HPDE6-E6E7 (cell line): Measurements from ENCODE around the gene TM9SF1.

Experiments used
- DNase-seq: peaks from one replicate; pipeline ENCODE4 v3.0.0; 2011; ENCODE audit warnings: missing footprints; ENCODE audit errors: extremely low spot score

Gene TM9SF1

DNA sequence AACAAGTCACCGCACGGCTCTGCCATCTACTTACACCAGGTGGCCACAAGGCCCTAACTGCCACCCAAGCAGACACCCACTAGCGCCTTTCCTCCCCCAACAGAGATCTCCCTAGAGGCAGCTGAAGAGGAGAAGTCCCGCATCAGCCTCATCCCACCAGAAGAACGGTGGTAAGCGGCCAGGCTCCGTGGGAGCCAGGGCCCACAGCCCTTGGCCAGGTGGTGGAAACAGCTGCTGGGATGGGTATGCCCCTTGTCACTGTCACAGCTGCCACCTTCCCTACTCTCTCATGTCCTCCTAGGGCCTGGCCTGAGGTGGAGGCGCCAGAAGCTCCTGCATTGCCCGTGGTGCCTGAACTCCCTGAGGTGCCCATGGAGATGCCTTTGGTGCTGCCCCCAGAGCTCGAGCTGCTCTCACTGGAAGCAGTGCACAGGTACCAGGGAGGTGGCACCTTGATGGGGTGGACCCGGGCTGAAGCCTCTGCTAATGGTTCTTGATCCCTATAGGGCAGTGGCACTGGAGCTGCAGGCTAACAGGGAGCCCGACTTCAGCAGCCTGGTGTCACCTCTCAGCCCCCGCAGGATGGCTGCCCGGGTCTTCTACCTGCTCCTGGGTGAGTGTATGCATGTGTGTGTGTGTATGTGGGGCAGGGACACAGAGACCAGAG is 15.8 kb downstream of the TM9SF1 start:
- no peak for DNase-seq

DNA sequence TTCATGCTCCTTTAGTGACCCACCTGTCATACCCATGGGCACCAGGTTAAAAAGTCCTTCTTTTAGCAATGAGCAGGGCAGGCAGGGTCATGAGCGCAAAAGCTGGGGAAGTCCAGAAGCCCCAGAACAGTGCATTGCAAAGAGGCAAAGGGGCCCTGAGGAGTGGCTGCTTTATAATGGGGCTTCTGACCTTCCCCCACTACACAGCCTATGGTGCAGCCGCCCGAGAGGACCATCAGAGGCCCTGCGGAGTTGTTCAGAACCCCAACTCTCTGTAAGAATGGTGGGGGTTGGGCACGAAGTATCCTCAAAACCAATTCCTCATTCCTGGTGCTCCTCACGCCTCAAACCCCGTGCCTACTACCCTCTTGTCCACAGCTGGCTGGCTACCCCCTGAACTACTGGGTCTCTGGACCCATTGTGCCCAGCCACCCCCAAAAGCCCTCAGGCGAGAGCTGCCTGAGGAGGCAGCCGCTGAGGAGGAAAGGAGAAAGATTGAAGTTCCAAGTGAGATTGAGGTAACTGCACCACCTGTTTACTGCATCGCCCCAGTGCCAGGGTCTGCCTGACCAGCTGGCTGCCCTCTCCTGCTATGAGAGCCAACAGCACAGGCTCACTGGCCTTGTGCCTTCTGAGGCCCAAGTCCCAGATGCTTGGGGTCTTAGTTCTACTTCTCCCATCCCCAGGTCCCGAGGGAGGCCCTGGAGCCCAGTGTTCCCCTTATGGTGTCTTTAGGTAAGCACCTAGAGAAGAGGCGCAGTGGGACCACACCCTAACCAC is 16.7 kb downstream of the TM9SF1 start:
- no peak for DNase-seq

DNA sequence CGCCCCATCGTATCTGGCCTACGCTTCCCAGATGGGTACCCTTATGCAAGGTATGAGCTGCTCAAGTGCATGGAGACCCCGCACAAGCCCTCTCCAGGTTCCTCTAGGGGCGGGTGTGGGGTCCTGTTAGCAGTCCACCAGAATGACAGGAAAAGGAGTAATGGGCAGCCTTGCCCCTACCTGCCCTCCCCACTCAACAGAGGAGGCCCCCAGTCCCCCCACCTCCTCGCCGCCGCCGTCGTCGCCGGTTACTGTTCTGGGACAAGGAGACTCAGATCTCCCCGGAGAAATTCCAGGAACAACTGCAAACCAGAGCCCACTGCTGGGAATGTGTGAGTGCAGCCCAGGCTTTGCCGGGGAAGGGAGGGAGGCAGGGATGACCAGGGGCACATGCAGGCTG is 17.4 kb downstream of the TM9SF1 start:
- DNase-seq = no peak

DNA sequence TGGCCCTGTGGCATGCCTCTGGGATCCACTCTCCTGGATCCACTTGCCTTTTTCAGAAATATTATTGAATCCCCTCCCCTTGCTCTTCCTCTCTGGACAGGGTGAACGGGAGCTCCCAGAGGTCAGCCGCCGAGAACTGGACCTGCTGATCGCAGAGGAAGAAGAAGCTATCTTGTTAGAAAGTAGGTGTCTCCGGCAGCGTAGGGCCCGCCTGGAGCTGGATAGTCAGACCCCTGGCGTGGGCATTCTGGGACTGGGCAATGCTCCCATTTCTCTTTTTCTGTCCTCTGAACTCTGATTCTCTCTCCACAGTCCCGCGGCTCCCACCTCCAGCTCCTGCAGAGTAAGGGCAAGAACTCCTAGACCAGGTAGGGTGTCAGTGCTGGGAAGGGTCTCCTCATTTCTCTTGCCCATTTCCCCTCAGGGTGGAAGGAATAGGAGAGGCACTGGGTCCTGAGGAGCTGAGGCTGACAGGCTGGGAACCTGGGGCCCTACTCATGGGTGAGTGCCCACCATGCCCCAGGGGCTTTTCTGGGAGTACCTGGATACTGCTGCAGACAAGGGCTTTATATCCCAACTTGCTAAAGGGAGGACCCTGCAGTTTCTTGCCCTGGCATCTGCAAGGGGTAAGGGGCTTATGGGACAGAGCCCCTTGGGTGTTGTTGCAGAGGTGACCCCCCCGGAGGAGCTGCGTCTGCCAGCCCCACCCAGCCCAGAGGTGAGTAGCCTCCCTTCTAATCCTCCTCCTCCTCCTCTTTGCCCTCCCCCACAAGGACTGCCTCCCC is 18.0 kb downstream of the TM9SF1 start:
- DNase-seq = no peak

DNA sequence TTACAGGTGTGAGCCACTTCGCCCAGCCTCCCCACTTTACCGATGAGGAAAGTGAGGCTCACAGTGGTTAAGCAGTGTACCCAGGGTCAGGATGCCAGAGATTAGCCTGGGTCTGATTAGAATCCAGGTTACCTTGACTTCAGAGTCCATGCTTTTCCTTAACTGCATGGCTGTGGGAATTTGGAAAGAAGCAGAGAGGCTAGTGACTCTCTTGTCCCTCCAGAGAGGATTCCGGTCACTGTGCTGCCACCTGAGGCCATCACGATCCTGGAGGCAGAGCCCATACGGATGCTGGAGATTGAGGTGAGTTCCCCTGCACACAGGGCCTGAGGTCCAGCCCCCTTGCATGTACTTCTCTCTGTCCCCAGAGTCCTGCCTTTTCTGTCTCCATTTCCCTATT is 18.6 kb downstream of the TM9SF1 start:
- DNase-seq = no peak

DNA sequence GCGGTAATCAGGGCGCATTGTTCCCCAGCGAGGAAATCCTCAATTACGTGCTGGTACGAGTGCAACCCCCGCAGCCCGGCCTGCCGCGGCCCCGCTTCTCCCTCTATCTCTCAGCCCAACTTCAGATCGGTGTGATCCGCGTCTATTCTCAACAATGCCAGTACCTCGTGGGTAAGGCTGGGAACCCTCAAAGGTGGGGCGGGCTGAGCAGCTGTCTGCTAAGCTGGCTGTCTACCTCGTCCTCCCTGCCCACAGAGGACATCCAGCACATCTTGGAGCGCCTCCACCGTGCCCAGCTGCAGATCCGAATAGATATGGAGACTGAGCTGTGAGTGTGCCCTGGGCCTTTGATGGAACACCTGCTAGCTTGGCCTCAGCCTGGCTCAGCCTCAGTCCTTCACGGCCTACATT is 22.4 kb downstream of the TM9SF1 start:
- no peak for DNase-seq

DNA sequence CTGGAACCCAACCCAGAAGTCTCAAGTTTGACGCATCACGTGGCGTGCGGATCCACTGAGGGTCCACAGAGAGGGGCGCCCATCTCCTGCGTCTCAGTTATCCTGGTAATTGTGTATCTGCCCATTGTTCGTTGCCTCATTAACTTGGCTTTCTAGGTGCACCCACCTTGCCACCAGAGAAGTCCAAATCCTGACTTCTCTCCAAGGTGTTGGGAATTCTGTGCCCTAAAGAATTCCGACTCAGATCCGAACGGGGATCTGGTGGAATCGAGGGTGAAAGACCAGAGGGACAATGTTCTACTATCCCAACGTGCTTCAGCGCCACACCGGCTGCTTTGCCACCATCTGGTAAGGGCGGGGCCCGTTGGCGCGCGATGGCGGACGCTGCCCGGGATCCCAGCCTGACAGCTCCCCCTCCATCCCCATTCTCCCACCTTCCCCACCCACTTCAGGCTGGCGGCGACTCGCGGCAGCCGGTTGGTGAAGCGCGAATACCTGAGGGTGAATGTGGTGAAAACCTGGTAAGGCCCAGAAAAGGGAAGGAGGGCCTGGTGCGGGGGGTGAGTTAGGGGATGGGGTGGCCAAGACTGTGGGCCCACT is 22.9 kb downstream of the TM9SF1 start:
- DNase-seq = no peak

DNA sequence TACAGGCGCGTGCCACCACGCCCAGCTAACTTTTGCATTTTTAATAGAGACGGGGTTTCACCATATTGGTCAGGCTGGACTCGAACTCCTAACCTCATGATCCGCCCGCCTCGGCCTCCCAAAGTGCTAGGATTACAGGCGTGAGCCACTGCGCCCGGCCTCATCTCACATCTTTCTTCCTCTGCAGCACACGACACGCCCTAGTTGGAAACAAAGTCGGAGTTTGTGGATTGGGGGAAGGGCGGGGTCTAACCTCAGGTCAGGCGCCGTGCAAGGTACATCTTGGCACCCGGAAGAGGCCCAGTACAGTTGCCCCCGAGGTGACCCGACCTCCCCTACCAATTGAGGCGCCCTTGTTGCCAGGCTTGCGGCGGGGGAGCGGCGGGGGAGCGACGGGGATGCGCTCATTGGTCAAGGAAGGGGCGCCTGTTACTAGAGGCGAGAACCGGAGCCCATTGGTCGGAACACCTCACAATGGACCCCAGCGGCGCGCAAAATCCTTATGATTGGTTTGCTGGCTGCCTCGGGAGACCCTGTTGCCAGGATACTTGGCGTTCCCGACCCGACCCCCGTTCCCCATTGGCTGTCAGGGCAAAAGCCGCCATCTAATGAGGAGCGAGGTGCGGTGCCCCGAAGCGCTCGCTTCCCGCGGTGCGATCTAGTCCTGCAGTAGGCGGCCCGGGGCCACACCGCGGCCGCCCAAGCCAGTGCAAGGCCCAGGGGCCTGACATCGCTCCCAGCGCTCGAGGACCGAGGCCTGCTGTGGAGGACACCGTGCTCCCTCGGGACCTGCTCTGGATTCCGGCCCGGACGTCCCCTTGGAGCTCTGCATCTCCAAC is 23.6 kb downstream of the TM9SF1 start, which contains the start of gene REC8:
Gene REC8 (plus strand): TSS at position 659 of the 839 bp plus-strand sequence. CDS start 473 bp downstream, outside the sequence.
- DNase-seq = no peak

DNA sequence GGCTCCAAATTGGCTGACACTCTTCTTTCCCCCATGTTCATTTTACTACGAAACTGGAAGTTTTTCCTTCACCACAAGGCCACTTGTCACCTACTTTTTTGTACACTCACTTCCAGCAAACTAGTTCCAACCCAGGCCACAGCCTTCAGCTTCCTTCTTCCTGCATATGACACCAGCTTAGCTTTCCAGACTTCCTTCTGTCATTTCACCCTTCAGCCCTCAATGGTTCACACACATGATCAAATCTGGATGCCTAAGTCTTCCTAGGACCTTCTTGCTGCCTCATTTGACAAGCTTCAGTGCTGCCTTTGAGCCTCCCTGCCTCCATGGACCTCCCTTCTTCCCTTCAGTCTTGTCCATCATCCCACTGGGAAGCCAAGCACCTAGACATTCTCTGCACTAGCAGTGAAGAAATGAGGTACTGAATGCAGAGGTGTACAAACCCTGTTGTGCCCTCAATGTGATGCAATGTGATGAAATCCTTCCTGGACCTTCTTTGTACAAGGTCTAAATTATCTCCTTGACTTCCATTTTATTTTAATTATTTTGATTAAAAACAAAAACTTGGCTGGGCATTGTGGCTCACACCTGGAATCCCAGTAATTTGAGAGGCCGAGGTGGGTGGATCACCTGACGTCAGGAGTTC is 27.6 kb downstream of the TM9SF1 start:
- DNase-seq = no peak

DNA sequence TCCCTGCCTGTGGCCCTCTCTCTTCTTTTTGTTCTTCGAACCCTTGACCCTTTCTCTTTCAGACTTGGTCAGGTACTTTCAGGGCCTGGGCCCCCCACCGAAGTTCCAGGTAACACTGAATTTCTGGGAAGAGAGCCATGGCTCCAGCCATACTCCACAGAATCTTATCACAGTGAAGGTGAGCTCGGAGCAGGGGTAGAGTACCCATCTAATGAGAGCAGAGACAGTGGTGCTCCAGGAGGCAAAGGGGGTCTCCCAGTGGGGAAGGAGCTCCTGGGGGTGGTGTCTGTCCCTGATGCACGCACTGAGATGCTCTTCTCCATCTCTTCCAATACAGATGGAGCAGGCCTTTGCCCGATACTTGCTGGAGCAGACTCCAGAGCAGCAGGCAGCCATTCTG is 29.5 kb downstream of the TM9SF1 start:
- no peak for DNase-seq

DNA sequence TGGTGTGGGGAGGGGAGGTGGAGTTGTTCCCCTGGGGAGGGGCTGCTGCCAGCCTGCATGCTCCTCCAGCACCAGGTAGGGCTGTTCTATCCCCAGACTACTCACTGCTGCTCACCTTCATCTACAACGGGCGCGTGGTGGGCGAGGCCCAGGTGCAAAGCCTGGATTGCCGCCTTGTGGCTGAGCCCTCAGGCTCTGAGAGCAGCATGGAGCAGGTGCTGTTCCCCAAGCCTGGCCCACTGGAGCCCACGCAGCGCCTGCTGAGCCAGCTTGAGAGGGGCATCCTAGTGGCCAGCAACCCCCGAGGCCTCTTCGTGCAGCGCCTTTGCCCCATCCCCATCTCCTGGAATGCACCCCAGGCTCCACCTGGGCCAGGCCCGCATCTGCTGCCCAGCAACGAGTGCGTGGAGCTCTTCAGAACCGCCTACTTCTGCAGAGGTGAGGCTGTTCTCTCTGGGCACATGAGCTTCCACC is 30.7 kb downstream of the TM9SF1 start:
- no peak for DNase-seq

DNA sequence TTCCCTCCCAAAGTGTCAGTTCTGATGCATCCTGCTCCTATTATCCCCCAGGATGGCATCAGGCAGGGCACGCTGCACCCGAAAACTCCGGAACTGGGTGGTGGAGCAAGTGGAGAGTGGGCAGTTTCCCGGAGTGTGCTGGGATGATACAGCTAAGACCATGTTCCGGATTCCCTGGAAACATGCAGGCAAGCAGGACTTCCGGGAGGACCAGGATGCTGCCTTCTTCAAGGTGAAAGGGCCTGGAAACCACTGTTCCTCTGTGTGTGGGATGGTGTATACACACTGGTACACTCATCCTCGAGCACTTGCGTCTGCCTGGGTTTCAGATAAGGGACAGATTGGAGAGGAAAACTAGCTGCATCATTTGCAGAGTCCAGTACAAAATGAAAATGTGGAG is 33.1 kb downstream of the TM9SF1 start:
- no peak for DNase-seq

DNA sequence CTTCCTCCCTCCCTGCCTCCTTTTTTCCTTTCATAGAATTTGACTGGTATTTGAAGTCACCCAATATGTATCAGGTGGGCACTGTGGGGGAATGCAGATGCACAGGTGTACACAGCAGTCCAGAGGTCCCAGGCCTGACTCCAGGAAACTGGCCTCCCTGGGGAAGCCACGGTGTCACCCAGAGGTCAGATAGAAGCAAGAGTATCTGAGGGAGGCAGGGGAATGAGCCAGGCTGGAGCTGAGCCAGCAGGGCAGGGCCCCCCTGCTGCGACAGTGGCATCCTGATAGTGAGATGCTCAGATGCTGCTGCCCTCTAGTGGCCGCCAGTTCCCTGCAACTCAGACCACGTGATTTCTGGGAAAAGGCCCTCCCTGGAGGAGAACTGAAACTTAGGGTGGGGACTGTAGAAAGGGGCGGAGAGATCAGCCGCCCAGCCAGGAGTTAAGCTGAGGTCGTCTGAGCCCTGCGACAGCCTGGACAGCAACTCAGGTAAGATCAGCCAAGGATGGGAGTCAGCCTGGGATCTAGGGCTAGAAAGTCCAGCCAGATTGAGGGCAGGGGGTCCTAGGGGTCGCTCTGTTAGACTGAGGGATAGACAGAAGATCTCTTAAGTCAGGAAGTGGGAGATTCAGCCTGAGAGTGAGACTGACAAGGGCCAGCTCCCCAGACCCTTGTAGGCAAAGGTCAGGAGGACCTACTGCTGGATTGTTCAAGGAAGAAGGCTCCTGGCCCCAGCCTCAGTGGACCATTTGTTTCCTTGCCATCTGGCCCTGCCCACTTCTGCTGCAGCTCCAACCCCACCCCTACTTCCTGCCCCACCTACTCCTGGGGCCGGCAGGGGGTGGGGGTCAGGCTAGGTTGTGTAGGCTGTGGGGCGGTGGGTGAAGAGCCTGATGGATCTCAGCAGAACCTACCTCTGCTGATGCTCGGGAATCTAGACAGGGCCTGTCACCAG is 34.1 kb downstream of the TM9SF1 start, which contains the start of gene IRF9:
Gene IRF9 (plus strand): TSS at position 416 of the 955 bp plus-strand sequence. CDS start 880 bp downstream, outside the sequence.
- DNase-seq = peak; percentile 94

DNA sequence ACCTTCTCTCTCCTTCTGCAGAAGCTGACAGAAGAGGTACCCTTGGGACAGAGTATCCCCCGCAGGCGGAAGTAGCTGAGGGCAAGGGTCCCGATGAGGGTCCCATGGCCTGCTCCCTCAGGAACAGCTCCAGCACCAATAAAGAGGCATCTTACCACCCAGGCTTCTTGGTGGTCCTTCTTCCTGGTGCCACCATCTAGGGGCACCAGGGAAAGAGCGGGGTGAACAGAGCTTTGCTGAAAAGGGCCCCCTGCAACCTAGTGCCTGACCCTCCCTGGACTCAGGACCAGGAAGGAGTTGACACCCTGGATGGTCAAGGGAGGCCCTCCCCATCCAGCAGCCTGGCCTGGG is 34.8 kb downstream of the TM9SF1 start:
- DNase-seq = no peak

DNA sequence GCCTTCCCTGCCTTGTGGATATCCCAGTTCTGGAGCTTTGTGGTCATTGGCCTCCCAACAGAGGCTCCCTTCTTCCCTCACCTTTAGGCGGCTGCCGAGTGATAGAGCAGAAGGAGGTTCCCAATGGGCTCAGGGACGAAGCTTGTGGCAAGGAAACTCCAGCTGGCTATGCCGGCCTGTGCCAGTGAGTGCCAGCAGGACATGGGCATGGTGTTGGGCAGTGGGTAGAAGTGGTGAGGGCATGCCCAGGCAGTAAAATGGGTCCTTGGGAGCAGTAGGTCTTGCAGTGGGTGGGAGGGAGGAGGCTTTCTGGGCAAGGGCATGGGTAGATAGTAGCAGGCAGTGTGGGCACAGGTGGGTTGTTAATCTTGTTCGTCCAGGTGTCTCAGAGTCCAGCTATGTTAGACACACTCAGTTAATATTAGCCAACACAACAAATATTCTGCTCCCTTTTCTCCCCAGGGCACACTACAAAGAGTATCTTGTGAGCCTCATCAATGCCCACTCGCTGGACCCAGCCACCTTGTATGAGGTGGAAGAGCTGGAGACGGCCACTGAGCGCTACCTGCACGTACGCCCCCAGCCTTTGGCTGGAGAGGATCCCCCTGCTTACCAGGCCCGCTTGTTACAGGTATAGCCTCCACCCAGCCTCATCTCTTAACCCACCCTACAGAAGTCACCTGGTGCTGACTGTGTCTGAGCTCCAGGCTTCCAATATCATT is 35.3 kb downstream of the TM9SF1 start:
- no peak for DNase-seq

DNA sequence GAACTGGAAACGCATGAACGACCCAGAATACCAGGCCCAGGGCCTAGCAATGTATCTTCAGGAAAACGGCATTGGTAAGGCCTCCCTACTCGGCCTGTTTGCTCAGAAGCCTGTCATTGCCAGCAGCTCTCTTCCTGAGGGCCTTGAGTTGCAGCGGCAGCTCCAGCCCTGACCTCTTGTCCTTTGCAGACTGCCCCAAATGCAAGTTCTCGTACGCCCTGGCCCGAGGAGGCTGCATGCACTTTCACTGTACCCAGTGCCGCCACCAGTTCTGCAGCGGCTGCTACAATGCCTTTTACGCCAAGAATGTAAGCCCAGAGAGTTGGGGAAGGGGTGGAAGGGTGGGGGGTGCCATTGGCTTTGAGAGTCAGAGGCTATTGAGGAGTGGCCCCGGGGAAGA is 37.9 kb downstream of the TM9SF1 start:
- DNase-seq = no peak

DNA sequence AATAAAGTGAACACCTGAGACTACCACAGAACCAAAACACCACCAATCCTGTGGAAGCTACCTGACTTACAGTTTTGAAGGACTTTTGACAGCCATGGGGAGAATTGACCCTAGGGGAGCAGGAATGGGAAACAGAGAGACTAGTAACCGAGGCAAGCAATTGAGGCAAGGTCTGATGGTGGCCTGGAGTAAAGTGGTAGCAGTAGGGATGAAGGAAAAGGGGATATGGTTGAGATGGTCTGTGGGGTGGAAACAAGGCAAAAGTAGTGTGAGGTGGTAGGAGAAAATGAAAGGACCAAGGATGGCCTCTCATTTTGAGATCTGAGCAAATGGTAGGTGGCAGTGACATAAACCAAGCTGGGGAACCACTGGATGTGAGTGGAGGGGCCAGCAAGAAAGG is 38.4 kb downstream of the TM9SF1 start:
- no peak for DNase-seq

DNA sequence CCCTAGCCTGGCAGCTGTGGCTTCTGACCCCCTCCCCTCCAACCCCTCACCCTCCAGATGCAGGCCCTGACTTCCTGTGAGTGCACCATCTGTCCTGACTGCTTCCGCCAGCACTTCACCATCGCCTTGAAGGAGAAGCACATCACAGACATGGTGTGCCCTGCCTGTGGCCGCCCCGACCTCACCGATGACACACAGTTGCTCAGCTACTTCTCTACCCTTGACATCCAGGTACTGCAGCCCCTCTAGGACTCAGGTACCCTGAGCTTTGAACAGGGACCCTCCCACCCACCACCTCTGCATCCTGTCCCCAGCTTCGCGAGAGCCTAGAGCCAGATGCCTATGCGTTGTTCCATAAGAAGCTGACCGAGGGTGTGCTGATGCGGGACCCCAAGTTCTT is 40.1 kb downstream of the TM9SF1 start:
- DNase-seq = no peak
